ENCODE data around the gene C10orf95.

GRCh38 chr10:102416695-102417094, 34.6 kb downstream of the C10orf95 start:
- TF ChIP-seq EP300 (IDR thresholded peaks at IDR 0.05): no peak
- no peak for TF ChIP-seq KDM5A (IDR thresholded peaks at IDR 0.05)

Measured in A549 (cell line).